ENCODE data around the gene GRID2.
"Not testable (repeated sequence)": the region's sequence is repeated elsewhere in the genome, so short reads cannot be mapped to it uniquely, and the experiment has no call there.

The GRID2 gene

DNA sequence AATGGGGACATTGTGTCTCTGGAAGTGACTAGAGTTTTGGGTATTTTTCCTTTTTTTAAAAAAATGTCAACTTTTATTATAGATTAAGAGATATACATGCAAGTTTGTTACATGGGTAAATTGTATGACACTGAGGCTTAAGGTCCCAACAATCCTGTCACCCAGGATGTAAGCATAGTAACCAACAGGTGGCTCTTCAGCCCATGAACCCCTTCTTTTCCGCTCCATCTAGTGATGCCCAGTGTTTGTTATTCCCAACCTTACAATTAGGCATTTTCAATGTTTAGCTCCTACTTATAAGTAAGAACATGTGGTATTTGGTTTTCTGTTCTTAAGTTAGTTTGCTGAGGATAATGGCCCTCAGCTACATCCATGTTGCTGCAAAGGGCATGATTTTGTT is 102.7 kb downstream of the GRID2 start:
- DNase-seq (ENCODE audit: insufficient read length, low spot score) = no peak
- no peak for FAIRE-seq

DNA sequence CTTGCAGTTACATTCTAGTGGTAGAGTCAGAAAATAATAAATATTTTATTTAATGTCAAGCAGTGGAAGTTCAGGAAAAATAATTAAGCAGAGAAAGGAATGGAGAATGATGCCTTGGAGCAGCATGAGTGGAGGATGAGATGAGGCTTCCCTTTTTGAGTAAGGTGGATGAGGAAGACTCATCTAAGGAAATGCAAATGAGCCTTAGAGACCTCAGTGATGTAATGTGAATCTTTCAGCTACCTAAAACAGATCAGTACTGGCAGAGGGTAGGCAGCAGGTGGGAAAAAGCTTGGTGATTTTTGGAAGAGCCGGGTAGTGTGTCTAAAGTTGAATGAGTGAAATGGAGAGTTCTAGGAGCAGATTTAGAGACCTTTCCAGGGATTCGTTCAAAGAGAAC is 118.2 kb downstream of the GRID2 start:
- DNase-seq (ENCODE audit: insufficient read length, low spot score) = no peak
- no peak for FAIRE-seq

DNA sequence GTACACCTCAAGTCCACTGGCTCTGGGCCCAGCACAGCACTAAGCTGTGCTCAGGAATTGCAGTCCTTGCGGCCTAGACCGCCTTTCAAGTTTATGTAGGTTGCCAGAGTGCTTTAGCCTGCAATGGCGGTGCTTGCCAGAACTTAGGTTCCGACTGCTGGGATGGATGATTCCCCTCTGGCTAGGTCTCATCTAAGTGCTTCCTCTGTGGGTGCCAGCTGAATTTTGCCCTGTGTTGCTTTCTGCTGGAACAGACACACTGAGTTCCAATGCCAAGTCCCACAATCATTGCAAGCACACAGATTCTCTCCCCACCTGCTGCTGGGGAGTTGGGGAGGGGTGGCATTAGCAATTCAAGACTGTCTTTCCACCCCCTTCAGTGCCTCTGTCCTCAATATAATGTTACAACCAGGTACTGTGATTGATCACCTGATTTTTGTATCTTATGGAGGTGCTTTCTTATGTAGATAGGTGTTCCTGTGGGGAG is 129.5 kb downstream of the GRID2 start:
- no peak for DNase-seq (ENCODE audit: insufficient read length, low spot score)
- no peak for FAIRE-seq

DNA sequence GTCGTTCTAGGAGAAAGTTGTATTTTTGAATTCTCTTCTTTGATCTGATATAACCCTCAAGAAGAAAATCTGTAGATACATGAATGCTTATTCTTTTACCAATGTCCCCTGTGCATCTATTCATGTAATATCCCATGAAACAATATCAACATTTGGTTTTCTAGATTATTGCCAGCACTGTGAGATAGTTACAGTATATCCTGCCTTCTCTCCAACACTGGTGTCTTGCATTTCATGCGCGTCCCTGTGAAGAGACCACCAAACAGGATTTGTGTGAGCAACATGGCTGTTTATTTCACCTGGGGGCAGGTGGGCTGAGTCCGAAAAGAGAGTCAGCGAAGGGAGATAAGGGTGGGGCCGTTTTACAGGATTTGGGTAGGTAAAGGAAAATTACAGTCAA is 135.0 kb downstream of the GRID2 start:
- not testable (repeated sequence) for FAIRE-seq; DNase-seq (ENCODE audit: insufficient read length, low spot score)

DNA sequence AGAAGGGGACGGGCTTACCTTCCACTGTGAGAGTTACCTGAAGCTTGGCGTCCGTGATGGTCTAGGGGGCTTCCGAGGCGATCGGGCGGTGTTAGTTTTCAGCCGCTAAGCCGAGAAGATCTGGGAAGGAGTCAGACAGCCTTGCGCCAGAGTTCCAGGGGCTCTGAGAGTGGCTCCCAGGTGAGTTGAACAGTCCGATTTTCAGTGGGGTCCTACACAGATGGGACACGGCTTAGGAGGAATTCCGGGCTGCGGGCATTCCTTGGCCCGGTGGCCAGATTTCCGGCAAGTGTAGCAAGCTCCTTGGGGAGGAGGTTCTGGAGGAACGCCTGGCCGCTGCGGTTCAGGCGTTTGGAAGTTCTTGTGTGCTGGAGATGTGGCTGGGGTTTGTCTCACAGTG is 138.4 kb downstream of the GRID2 start:
- DNase-seq (ENCODE audit: insufficient read length, low spot score); FAIRE-seq: not testable (repeated sequence)

DNA sequence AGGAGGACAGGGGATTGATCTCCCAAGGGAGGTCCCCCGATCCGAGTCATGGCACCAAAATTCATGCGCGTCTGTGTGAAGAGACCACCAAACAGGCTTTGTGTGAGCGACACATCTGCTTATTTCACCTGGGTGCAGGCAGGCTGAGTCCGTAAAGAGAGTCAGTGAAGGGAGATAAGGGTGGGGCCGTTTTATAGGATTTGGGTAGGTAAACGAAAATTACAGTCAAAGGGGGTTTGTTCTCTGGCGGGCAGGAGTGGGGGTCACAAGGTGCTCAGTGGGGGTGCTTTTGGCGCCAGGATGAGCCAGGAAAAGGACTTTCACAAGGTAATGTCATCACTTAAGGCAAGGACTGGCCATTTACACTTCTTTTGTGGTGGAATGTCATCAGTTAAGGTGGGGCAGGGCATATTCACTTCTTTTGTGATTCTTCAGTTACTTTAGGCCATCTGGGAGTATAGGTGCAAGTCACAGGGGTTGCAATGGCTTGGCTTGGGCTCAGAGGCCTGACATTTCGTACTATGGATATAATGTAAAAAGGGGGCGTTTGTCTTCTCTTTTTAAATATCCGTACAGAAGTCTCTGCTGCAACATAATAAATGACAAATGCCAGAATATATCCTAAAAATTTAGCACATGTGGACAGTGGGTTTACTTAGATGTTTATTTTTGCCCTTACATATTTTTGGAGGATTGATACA is 140.5 kb downstream of the GRID2 start:
- not testable (repeated sequence) for FAIRE-seq

DNA sequence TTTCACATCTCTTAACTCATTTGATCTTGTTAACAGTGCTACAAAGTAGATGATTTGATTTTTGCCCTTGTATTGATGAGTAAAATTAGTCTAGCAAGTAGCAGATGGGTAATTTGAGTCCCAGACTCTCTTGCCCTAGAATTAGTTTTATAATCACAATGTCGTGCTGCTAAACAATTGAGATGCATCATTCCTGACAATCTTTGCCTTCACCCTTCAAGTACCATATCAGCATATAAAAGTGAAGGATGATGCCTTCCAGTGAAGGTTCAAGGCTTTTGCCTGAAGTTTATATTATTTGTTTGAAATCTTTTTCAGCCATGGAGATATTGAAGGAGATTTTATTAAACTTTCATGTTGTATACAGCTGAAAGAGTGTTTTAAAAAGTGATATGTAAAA is 141.4 kb downstream of the GRID2 start:
- DNase-seq (ENCODE audit: insufficient read length, low spot score) = no peak
- no peak for FAIRE-seq

More for the DNA sequence above, 140.5 kb downstream of the GRID2 start:
- not testable (repeated sequence) for DNase-seq (ENCODE audit: insufficient read length, low spot score)

DNA sequence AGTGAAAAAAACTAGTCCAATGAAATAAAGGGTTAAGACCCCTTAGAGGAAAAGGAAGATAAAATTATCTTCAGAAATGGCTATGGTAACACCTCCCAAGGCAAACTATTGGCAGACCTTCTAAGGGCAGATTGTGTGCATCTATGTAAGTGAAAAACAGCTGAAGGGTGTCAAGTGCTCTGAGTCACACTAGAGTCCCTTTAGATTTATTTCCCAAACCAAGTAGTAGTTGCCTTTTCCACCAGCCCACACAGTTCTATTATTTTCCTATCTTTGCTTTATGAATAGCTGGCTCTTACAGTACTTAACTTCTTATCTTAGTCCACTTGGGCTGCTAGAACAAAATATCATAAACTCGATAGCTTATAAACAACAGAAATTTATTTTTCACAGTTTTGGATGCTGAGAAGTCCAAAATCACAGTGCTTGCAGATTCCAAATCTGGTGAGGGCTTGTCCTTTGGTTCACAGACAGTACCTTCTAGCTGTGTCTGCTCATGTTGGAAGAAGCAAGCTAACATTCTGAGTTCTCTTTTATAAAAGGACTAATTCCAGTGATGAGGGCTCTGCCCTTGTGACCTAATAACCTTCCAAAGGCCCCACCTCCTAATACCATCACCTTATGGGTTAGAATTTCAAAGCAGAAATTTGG is 143.6 kb downstream of the GRID2 start:
- DNase-seq (ENCODE audit: insufficient read length, low spot score) (no peak), FAIRE-seq (no peak)

DNA sequence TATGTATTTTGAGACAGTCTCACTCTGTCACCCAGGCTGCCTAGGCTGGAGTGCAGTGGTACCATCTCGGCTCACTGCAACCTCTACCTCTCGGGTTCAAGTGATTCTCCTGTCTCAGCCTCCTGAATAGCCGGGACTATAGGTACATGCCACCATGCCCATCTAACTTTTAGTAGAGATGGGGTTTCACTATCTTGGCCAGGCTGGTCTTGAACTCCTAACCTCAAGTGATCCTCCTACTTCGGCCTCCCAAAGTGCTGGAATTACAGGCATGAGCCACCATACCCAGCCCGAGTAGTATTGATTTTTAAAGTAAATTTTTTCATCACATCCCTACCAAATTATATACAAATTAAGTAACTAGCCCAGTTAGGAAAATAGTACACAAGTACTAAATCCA is 144.4 kb downstream of the GRID2 start:
- FAIRE-seq; DNase-seq (ENCODE audit: insufficient read length, low spot score): not testable (repeated sequence)

DNA sequence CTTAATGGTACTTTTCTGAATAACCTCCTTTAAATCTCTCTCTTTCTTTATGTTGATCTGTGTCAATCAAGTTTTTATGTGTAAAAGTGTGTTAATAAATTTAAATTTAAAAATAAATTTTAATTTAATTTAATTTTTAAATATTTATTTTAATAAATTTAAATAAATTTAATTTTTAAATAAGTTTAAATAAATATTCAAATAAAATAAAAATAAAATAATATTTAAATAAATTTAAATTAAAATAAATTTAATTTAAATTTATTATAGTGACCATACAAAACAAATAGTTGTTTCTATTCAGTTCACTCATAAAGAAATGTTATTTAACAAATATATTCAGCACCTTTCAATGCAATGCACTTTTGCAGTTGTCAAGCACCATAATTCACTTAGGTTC is 146.9 kb downstream of the GRID2 start:
- no peak for FAIRE-seq

DNA sequence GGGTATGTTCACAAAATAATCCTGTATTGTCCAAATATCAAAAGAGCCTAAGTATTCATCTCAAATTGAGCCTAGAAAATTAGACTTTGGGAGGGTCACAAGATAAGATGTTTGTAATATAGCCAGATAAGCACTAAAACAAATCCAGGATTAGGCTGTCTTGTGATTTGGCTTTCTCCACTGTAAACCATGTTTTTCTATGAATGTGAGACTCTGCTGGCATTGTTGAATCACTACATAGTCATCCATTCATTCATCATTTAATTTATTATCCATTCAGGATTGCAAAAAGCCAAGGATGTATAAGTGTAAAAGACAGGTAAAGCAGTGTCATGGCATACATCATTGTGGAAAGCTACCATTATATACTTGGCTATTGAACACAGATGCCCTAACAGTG is 148.0 kb downstream of the GRID2 start:
- FAIRE-seq (no peak), DNase-seq (ENCODE audit: insufficient read length, low spot score) (no peak)

More for the DNA sequence above, 146.9 kb downstream of the GRID2 start:
- no peak for DNase-seq (ENCODE audit: insufficient read length, low spot score)

DNA sequence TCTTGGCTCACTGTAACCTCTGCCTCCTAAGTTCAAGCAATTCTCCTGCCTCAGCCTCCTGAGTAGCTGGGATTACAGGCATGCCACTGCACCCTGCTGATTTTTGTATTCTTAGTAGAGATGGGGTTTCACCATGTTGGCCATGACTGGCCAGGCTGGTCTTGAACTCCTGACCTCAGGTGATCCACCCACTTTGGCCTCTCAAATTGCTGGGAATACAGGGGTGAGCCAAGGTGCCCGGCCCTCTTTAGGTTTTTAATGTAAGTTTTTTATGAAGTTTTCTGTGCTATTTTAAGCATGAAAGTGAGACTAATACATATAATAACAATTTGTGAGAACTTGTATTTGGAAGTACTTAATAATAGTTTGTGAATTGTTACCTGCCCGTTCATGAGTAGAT is 148.6 kb downstream of the GRID2 start:
- FAIRE-seq; DNase-seq (ENCODE audit: insufficient read length, low spot score): not testable (repeated sequence)

DNA sequence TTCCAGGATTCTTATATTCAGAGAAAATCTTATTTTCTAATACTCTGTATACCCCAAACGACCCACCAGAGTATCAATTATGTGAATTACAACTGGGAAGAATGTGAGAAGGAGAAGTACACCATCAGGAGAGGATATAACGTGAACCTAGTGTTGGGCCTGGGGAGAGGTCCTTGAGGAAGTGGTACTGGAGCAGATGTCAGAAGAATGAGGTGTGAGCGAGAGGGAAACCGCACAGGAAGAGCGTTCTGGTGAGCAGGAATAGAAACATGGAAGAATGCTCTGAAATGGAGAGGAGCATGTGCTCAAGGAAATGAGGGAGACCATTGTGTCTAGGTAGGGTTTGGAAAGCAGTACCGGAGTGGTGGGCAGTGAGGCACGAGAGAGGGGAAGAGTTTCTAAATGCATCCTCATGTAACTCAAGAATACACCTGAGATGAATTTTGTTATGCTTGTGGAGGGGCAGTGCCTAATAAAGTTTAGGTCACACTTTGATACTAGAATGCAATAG is 151.6 kb downstream of the GRID2 start:
- DNase-seq (ENCODE audit: insufficient read length, low spot score) = no peak
- no peak for FAIRE-seq

DNA sequence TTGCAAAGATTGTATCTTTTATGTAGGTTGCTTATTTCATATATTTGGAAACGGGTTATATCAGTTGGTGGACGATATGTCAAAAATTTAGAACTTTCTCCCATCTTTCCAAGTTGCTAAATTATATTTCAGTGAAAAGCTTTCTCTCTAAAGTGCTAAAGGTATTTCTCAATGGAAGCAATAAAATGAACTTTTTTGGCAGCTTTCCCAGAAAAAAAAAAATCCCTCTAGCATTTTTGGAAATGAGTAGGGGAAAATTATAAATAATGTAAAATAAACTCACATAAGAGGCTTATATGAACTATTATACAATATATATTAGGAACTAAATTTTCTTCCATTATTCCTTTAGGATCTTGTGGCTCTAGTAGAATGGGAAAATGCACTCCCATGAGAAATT is 152.2 kb downstream of the GRID2 start:
- DNase-seq (ENCODE audit: insufficient read length, low spot score) (no peak), FAIRE-seq (no peak)

DNA sequence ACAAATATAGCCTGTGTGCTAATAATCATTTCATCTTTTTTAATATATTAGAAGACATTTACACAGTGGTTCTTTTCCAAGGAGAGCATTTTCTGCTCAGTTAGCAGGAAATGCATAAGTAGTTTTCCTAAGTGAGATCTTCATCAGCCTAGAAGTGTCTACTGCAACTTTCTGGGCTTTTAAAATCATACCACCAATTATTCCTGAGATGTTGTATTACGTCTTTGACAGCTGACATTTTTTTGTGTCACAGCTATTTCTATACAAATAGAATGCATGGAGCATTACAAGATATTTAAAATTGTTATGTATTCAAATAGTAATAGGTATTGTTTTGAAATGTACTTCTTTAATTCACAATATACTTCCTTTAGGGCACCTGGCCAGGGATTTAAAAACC is 158.0 kb downstream of the GRID2 start:
- no peak for DNase-seq (ENCODE audit: insufficient read length, low spot score)
- FAIRE-seq = no peak

DNA sequence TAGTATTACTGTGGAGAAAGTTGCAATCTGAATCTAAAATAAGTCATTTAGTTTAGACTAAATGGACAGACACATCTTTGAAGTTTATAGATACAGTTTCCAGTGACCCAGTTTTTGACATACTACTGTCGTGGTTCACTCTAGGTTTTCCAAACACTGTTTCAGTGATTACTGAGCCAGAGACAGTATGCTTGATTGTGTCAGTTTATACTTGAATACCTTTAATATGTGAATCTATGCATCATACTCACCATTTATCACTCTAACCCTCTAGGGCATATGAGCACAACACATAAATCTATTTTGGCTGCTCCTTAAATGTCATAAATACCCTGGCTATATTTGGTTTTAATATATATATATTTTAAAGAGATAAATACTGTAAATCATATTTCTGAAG is 173.5 kb downstream of the GRID2 start:
- FAIRE-seq (no peak), DNase-seq (ENCODE audit: insufficient read length, low spot score) (no peak)

DNA sequence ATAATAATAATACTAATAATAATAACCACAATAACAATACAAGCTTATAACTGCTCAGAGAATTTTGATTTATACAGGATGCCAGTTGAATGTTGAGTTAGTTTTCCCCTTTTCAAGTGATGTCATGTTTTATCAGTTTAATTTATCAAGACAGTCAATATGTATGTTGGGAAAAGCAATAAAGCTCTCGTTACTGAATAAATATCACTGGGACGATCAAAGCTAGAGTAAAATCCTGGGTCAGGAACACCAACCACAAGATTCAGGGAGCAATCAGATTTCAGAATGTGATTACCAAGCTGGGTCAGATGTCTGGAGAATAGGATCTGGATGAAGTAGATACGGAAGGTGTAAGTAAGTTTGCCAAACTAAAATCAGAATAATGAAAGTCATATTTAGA is 179.6 kb downstream of the GRID2 start:
- FAIRE-seq = no peak
- no peak for DNase-seq (ENCODE audit: insufficient read length, low spot score)

DNA sequence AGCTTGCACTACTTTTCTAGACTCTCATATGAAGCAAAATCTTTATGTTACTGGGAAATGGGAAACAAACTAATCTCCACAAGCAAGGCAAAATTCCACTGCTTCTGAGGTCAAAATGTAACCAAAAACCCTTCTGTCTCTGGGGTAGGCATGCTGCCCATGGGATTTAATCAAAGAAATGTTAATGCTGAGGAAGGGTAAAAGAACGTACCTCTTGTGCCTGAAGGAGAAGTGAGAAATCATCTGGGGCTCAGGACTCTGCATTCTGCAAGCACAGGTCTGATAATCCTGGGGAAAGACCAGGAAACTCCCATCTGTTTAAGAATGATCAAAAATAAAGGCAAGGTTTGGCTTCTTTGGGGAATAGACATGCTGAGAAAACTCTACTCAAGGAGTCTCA is 184.7 kb downstream of the GRID2 start:
- DNase-seq (ENCODE audit: insufficient read length, low spot score) = no peak
- FAIRE-seq = no peak

DNA sequence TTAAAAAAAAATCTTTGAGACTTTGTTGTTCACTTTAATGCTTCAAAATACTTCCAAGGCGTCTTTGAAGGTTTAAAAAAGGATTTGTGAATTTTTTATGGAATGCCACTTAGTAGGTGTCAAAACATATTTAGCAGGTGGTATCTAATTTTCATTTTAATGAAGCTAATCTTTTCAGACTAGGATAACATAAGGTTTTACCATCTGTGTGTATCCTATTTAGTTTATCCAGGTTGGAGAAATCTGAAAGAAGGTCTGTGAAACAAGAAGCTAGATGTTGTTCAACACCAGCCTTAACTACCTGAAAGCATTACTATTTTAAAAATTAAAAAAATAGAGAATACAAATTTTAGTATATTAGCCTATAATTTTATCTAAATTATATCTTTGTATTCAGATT is 193.4 kb downstream of the GRID2 start:
- FAIRE-seq = no peak
- no peak for DNase-seq (ENCODE audit: insufficient read length, low spot score)

DNA sequence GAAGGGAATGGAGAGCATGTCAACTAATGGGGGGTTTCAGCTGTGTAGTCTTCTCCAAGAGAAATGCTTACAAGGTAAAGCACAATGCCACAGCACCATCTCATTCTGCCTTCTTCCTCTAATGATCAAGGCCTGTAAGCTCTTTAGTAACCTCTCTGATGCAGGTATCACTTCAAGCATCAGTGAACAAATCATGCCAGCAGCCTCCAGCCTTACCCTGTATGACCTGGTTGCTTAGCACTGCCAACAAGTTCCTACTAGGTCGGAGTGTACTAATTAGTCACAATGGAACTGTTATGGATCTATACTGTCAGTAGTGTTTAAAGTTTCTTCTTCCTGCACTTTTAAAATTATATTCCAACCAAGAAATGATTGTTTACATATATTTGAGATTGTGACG is 197.7 kb downstream of the GRID2 start:
- no peak for FAIRE-seq
- DNase-seq (ENCODE audit: insufficient read length, low spot score) = no peak

DNA sequence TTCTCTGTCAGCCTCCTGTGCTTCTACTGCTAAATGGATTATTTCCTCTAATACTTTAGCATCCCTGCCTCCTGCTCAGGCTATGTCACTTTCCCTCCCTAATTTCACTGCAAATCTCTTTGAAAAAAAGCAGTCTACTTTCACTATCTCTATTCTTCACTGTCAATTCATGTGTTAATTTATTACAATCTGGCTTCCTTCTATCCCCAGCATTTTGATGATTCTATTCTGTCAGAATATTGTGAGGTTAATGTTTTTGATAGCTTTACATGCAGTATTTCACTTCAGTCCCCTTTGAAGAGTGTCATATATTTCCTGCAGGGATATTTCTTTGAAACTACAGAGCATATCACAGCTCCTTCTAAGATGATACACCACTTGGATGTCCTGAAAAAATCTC is 203.2 kb downstream of the GRID2 start:
- DNase-seq (ENCODE audit: insufficient read length, low spot score) (no peak), FAIRE-seq (no peak)

DNA sequence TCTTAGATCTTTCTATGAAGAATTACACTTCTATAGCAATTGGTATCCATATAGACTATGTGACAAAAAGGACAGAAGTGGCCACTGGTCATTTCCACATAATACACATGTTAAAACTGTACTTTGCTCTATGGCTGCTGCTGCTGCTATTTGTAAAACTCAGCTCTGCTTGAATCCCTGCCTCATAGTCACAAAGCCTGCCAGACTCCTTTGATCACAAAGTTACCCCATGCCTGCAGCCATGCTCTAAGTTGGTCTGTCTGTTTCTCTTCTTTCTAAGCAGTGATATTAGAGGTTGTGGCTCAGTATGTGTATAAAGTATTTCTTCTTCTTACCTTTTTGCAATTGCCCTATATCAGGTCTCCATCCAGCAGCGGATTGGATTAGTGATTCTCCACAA is 210.9 kb downstream of the GRID2 start:
- FAIRE-seq (no peak), DNase-seq (ENCODE audit: insufficient read length, low spot score) (no peak)
